ENCODE measurements around the gene DNAJA2.

- TF ChIP-seq CTCF (IDR thresholded peaks at IDR 0.05) (peak in 1 of 4 experiments; percentile 24), POLR2A (IDR thresholded peaks at IDR 0.05) (no peak), POLR2AphosphoS5 (IDR thresholded peaks at IDR 0.05) (no peak), EP300 (IDR thresholded peaks at IDR 0.05) (no peak)
Observed at GRCh38 chr16:46947900-46948547, 25.4 kb downstream of the DNAJA2 start.

Data from sigmoid colon (tissue), 4 donors.